ENCODE measurements around the gene SIRPG. TPM values are rescaled to one million over a fixed set of nuclear protein-coding genes. Genes with fewer than 3 reads are reported as not detected.

The SIRPG gene
- polyA plus RNA-seq, 1 of the 3 experiments (the other 2 are of a cell fraction): not detected

GRCh38 chr20:1671891-1672669, 14.5 kb upstream of the SIRPG start (continued):
- TF ChIP-seq, protein P1, sequence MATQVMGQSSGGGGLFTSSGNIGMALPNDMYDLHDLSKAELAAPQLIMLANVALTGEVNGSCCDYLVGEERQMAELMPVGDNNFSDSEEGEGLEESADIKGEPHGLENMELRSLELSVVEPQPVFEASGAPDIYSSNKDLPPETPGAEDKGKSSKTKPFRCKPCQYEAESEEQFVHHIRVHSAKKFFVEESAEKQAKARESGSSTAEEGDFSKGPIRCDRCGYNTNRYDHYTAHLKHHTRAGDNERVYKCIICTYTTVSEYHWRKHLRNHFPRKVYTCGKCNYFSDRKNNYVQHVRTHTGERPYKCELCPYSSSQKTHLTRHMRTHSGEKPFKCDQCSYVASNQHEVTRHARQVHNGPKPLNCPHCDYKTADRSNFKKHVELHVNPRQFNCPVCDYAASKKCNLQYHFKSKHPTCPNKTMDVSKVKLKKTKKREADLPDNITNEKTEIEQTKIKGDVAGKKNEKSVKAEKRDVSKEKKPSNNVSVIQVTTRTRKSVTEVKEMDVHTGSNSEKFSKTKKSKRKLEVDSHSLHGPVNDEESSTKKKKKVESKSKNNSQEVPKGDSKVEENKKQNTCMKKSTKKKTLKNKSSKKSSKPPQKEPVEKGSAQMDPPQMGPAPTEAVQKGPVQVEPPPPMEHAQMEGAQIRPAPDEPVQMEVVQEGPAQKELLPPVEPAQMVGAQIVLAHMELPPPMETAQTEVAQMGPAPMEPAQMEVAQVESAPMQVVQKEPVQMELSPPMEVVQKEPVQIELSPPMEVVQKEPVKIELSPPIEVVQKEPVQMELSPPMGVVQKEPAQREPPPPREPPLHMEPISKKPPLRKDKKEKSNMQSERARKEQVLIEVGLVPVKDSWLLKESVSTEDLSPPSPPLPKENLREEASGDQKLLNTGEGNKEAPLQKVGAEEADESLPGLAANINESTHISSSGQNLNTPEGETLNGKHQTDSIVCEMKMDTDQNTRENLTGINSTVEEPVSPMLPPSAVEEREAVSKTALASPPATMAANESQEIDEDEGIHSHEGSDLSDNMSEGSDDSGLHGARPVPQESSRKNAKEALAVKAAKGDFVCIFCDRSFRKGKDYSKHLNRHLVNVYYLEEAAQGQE (IDR thresholded peaks at IDR 0.05; ENCODE audit: low read depth, low read length): no peak
- TF ChIP-seq POLR2AphosphoS5 (IDR thresholded peaks at IDR 0.05; ENCODE audit: low read depth, low read length) (no peak), FOXJ3 (CRISPR knock-in tag; IDR thresholded peaks at IDR 0.05) (no peak), RFX5 (IDR thresholded peaks at IDR 0.05; ENCODE audit: low read length) (no peak)

GRCh38 chr20:1669304-1669703, 11.7 kb upstream of the SIRPG start:
- H3K9me3 ChIP-seq: no peaks in the 10 kb centered on the region
- H3K4me1 ChIP-seq (ENCODE audit: control insufficient read depth in 1 of 2, insufficient read depth in 2 of 2, low read depth in 1 of 2, low read length in 1 of 2): no peaks in the 10 kb centered on the region
- no peak for DNase-seq
- no peak overlapping the region for H3K4me2 ChIP-seq
- TF ChIP-seq FOSL2 (IDR thresholded peaks at IDR 0.05; ENCODE audit: borderline replicate concordance, low read depth) (no peak), TAF1 (IDR thresholded peaks at IDR 0.05; ENCODE audit: borderline replicate concordance, low read depth, low read length) (no peak), YY1 (IDR thresholded peaks at IDR 0.05; ENCODE audit: low read depth) (no peak), MXI1 (IDR thresholded peaks at IDR 0.05; ENCODE audit: low read depth, low read length) (no peak), RXRA (IDR thresholded peaks at IDR 0.05; ENCODE audit: borderline replicate concordance, low read depth) (no peak), EP300 (IDR thresholded peaks at IDR 0.05; ENCODE audit: borderline replicate concordance in 1 of 2, low read depth in 1 of 2, low read length in 1 of 2) (no peak), RAD21 (IDR thresholded peaks at IDR 0.05; ENCODE audit: low read length) (no peak), RFX5 (IDR thresholded peaks at IDR 0.05; ENCODE audit: low read length) (no peak), GATA2 (CRISPR knock-in tag; IDR thresholded peaks at IDR 0.05) (no peak), SMC3 (IDR thresholded peaks at IDR 0.05; ENCODE audit: low read depth, low read length) (no peak)
- H3K9me2 ChIP-seq: no peaks in the 10 kb centered on the region
- ChIA-PET CTCF (no interaction called here), POLR2A (no interaction called here)
- no peaks in the 10 kb centered on the region for H3K27me3 ChIP-seq (ENCODE audit: insufficient read depth)
- no peaks in the 10 kb centered on the region for H4K20me1 ChIP-seq (ENCODE audit: insufficient read depth)
- H3K79me2 ChIP-seq (ENCODE audit: insufficient read depth): no peaks in the 10 kb centered on the region
- WGBS (ENCODE audit: low lambda C conversion rate): 26% methylated on average over 5 of the region's 5 CpGs
- H3F3A ChIP-seq (replicated peaks; ENCODE audit: insufficient read depth): no peaks in the 10 kb centered on the region
- H3K36me3 ChIP-seq (replicated peaks in 1 of 2; ENCODE audit: control insufficient read depth in 1 of 2, insufficient read depth in 2 of 2, low read length in 1 of 2): no peaks in the 10 kb centered on the region
- H3K27ac ChIP-seq (ENCODE audit: low read depth in 2 of 2, low read length in 1 of 2): no peak overlapping the region
- H2AFZ ChIP-seq (ENCODE audit: low read depth): no peak overlapping the region
- no peak overlapping the region for H3K4me3 ChIP-seq (ENCODE audit: low read depth in 2 of 2, low read length in 1 of 2)
- no peak overlapping the region for H3K9ac ChIP-seq
